Stimulated activated CD4-positive, alpha-beta T cell treated with anti-CD3 and anti-CD28 coated beads, Interleukin-1b, Interleukin-23, amount 100 ng/mL, for 1 hour (primary cell): Measurements from ENCODE around the gene NFKB1.

Experiments
- DNase-seq, 2 donors: peaks; one replicate each; pipeline ENCODE4 v3.0.0-alpha.2; 2020; ENCODE audit warnings: low read depth in 2 of 2

NFKB1 gene

DNA sequence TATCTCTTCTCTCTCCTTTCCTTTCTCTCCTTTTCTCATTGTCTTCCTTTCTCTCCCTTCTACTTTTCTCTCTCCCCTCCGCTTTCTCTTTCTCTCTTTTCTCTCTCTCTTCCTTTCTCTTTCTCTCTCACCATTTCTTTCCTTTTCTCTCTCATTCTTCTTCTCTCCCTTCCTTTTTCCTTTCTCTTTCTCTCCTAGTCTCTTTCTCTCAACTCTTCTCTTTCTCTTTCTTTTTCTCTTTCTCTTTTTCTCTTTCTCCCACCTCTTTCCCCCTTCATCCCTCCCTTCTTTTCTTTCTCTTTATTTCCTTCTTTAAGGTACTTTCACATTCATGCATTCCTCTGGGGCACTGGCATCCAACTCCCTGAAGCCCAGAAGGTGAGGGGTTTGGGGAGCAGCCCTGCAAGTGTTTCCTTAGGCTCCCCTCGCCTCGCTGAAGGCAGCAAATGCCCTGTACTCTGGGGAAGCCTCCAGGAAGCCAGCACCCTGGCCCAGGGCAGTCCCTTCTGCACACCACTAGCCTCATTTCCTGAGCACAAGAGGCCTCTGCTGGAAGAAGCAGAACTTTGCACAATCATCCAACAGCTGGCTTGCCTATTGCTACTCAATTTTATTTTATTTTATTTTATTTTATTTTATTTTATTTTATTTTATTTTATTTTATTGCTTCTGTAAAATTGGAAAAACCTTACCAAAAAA is 124.2 kb downstream of the NFKB1 start:
- peak in 1 of 2 donors; percentile 32 for DNase-seq

DNA sequence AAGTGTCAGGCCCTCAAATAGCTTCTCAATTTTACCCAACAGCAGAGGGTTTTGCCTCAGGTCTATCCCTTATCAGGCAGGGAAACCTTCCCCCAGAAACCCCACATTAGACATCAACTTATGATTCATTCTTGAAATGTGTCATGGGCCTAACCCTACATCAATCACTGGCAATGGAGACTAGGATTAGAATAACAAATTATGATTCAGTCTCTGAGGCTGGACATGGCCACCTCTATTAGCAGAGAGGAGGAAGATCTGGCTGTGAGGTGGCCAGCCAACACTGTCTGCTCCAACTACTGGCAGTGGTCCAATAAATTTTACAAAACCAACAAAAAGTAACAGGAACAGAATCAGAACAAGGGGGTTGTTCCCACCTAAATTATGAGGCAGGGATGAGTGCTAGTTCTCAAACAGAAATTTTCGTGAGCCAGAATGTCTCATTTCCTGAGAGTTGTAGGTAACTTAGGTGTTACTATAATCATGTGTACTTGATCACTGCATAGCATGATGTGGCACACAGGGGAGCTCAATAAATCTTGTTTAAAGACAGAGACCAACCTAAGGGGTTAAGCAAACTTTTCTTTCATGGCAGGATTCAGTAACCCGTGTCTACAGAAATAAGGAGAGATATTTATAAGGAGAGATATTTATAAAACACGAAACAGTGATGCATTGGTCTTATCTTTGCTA is 126.8 kb downstream of the NFKB1 start:
- DNase-seq: no peak

DNA sequence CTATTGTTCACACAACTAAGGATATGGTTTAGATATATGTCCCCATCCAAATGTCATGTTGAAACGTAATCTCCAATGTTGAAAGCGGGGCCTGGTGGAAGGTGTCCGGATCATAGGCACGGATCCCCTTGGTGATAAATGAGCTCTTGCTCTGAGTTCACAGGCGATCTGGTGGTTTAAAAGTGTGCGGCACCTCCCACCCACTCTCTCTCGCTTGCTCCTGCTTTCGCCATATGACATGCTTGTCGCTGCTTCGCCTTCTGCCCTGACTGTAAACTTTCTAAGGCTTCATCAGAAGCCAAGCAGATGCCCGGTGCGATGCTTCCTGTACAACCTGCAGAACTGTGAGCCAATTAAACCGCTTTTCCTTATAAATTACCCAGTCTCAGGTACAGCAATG is 128.5 kb downstream of the NFKB1 start:
- no peak for DNase-seq

DNA sequence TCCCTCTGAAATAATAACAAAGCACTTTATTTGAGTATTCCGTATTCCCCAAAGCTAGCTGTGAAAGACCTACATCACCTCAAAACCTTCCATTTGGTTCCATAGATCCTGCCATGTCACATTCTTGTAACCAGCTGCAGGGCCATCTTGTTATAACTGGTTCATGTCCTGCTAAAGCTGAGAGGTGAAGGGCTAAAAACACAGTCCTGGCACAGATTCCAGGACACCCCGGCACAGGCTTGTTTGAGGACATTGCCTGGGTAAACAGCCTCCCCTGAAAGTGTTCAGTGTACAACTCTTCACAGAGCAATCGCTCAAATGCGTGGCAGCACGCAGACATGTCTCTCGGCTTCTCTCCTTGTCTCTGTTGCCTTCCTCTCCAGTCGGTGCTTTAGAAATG is 130.5 kb downstream of the NFKB1 start:
- no peak for DNase-seq

DNA sequence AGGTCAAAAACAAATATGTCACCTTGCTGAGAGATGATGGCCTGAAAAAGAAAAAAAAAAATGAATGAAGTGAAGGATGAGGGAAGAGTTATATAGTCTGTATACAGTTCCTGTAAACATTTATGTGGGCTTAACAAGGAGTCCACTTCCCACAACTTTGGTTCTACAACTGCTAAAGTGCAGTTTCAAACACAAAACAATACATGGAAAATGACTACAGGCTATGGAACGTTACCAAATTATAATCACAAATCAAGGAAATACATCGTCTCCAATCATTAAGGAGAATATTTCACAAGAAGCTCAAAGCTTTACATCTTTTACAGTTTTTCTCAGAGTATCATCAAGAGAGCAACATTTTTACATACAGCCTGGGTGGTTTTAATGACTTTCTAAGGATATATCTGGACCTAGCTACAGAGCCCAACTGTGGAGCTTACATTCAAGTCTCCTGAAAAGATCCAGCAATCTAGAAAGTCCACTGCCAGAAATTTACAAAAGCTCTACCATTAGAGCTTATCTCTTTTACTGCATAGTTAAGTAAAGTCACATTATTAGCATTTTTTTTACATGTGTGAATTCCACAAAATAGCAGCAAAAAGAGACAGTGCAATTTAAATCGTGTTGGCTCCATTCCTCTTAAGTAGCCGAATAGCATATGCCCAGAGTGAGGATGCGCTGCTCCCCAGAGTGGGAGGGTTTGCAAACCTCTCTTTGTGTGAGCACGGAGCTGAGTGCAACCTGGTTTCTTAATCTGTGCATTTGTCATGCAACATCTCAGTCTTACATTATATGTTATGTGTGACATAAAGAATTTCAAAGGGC is 131.3 kb downstream of the NFKB1 start:
- no peak for DNase-seq

DNA sequence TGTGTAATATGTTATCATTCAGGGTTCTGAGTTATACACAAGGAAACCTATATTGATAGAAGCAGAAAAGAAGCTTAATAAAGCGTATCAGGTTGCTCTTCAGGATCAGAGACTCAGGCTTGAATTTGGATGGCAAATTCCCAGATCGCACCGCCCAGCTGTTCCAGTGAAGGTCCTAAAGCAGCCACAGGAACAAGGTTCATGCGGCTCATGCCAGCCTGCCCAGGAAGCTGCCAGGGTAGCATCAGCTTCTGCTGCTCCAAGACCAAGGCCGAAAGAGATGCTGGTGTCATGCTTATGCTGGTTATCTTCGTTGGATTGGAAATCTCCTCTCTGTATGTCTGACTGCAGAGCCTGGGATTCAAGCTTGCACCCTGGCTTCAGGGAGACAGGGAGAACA is 131.9 kb downstream of the NFKB1 start:
- no peak for DNase-seq

DNA sequence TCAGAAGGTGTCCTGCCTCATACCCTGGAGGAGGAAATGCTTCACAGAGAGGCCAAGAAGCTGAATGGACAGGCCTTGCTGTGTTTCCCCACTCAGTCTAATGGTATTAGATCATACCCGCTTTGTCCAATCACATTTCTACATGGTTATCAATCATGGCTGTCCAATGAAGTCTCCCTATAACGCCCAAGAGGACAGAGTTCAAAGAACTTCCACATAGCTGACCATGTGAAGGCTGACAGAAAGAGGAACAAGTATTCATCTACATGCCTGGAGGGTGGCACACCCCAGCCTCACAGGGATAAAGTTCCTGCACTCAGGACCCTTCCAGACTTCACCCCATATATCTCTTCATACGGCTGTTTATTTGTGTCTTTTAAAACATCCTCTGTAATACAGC is 136.2 kb downstream of the NFKB1 start:
- DNase-seq: no peak

DNA sequence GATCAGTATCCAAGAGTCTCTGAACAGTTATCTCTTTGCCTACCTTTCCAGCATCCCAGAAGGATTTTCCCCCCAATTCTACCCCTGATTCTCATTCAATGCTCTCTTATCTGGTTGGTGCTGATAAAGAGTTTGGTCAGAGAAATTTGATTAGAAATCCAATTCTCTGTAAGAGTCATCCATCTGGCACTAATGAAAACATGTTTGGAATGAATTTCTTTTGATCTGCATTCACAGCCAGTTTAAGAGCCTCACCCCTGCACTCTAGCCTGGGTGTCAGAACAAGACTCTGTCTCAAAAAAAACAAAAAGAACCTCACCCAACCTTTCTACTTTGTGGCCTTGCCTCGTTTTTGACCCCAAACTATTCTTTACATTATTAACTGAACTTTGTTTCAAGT is 137.5 kb downstream of the NFKB1 start:
- DNase-seq: no peak

DNA sequence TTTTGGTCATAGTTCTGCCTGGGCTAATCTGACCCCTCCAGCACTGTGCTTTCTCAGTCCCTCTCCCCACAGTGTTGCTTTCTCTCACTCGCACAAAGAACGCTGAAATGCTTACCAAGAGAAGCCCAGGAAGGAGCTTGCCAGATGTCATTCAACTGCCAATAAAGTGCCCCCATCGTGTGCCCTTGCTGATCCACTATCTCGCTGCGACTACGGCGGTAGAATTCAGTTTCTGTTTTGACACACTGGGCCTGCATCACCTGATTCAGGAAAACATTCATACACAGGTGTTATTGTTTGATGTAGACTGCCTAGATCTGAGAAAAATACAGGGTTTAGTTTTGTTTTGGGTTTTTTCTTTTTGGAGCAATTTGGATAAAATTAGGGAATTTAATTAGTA is 138.4 kb downstream of the NFKB1 start:
- DNase-seq: no peak

DNA sequence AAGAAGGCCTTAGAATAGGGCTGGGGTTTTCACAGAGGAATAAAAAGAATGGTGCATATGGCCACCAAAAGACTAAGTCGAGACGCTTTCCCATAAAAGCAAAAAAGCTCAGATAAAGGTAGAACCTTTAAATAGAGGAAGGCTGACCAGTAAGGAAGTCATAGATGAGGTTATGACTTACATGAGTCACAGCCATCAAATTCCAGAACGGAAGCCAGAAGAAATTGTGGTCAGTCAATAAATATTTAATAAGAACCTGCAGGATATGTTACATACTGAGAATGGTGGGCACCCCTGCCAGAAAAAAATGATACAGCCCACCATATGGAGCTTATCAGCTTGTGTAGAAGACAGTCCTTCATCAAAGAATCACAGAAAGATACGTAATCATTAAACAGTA is 139.5 kb downstream of the NFKB1 start:
- DNase-seq: no peak

DNA sequence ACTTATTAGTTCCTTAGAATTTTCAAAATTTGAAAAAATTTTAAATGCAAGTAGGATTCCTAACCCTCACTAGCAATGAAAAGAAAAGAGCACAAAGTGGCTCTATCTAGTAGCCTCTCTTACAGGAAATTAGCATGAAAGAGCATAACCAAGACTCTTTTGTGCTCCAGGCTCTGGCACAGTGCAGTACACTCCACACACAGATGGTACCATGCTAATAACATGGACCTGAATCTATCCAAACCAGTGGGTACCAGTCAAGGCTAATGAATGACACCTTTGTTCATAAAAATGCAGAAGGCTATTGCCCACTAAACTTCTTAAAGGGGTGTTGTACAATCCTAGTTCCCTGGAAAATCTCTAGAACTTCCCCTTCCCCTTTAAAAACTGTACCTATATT is 140.6 kb downstream of the NFKB1 start:
- DNase-seq: no peak

DNA sequence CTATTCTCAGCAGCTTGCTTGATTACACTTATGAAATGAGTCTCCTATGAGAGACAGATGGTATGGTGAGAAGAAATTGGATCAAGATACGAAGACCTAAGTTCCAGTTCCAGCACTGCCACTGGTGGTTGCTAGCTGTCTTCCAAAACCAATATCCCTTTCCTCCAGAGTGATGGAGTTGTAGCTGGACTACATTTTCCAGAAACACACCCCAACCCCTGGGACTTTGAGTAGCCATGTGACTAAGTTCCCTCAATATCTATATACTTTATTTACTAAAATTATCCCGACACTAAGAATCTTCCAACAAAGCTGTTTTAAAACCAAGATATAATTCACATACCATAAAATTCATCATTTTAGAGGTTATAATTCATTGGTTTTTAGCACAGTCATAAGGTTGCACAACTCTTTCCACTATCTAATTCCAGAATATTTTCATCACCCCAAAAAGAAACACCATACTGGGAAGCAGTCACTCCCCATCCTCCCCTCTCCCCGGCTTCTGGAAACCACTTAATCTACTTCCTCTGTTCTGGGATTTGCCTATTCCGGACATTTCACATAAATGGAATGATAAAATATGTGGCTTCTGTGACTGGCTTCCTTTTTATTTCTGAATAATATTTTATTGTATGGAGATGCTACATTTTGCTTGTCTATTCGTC is 141.6 kb downstream of the NFKB1 start:
- no peak for DNase-seq

DNA sequence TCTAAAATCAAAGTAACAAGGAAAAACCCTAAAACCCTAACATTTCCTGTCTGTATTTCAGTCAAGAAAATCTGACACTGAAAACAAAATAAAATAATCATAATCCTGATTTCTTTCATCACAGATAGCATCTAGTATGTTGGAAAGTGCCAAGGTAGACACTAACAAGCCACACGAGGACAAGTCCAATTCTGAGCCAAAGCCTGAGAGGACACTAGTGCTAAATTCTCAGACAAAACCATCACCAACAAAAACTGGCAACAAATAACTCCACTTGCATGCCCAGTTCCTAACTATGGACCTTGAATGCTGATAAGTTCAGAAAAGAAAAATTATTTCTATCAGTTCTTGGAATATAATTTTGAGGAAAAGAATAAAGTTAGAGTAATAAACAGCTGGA is 146.0 kb downstream of the NFKB1 start:
- DNase-seq: no peak

DNA sequence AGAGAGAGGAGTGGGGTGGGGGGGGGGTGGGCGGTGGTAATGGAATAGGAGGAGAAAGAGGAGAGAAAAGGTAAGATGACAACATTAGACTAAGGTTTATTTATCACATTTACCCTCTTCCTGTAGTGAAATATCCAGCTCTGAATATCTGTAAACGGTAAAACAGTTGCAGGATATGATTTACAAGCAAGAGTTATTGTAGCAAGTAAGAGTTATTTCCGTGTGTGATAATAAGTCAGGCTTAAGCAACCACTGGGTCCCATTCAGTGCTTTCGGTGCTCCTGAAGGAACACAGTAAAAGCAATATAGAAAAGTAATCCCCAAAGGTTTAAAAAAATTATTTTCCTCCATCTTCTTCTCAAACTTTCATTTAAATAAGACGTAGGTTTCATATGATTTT is 156.0 kb downstream of the NFKB1 start:
- DNase-seq: no peak

DNA sequence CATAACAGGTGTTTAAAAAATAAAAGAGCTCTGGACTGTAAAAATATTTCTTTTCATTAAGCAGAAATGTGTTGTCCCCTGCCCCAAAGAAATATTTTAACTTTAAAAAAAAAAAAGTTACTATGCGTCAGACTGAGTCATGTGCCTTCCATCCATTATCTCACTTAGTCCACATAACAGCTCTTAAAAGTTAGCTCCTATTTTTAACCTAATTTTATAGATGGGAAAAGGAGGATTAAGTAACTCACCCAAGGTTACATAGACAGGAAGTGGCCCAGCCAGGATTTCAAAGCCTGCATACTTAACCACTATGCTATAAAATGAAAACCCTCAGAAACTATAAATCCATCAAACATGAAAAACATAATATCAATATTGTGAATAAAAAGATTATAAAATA is 161.9 kb downstream of the NFKB1 start:
- DNase-seq: no peak

DNA sequence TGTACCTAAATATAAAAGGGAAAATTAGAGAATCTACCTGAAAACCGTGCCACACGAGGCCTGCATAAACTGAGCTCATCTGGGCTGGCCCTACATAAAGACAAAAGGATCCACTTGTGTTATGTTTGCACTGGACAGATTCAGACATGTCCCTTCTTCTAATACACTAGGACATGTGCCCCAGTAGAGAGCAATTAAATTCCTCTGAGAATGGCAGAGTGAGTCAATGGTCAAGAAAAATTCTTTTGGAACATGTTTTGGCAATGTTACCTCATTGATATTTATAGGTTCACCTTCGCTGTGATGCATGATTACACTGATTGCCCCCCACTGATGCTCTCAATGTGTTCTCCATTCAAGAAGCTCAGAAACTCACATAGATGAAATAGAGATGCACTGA is 164.4 kb downstream of the NFKB1 start:
- no peak for DNase-seq
